PC-9 (cell line): Measurements from ENCODE around the gene ASTN2.

Experiments used
- CTCF ChIP-seq: fragments of 200-600 bp; sonication (generic); conservative IDR thresholded peaks from 2 replicates; pipeline ENCODE4 v1.6.1; 2017; ENCODE audit warnings: mixed run types, antibody characterized with exemption, mild to moderate bottlenecking, moderate library complexity
- EZH2 ChIP-seq: fragments of 200-600 bp; sonication (generic); IDR thresholded peaks from 2 replicates; pipeline ENCODE4 v1.8.0; 2017; ENCODE audit warnings: antibody characterized with exemption, low read depth

- TF ChIP-seq CTCF (no peak), EZH2 (no peak)
Measured at GRCh38 chr9:116701940-116702642, 712.8 kb downstream of the ASTN2 start.
